ENCODE results near the gene DIS3L2.

GRCh38 chr2:232330068-232330999 lies 368.8 kb downstream of the DIS3L2 start:
- TF ChIP-seq REST (IDR thresholded peaks at IDR 0.05; ENCODE audit: insufficient read depth in 1 of 2, low read depth in 2 of 2, low read length in 2 of 2), result no peak
- no peak for TF ChIP-seq POLR2AphosphoS5 (IDR thresholded peaks at IDR 0.05; ENCODE audit: low read depth, low read length)
- TF ChIP-seq TAF1 (IDR thresholded peaks at IDR 0.05; ENCODE audit: borderline replicate concordance, insufficient read depth, low read length), result no peak
- no peak for TF ChIP-seq SIN3A (IDR thresholded peaks at IDR 0.05; ENCODE audit: borderline replicate concordance, insufficient read depth, low read length)
- no peak for TF ChIP-seq FOXP2 (optimal IDR thresholded peaks at IDR 0.05; ENCODE audit: borderline replicate concordance, extremely low read depth, extremely low read length, insufficient read depth)

Data from PFSK-1 (cell line).